Uterus (tissue), 2 donors: ENCODE results near the gene LGALS12.
"Not testable (repeated sequence)": the region's sequence is repeated elsewhere in the genome, so short reads cannot be mapped to it uniquely, and the experiment has no call there.

ENCODE experiments used
- POLR2A ChIP-seq, 2 donors: fragments of 450-650 bp; IDR thresholded peaks; one replicate each; pipeline ENCODE4 v1.6.1; 2016; ENCODE audit warnings: antibody characterized with exemption in 2 of 2, mild to moderate bottlenecking in 1 of 2, moderate library complexity in 1 of 2
- TF ChIP-seq, protein P1 (sequence below), 4 experiments: fragments of 200-600 bp in 2 of 4; fragments of 450-650 bp in 2 of 4; sonication (generic) in 2 of 4; IDR thresholded peaks; one replicate each; pipeline ENCODE4 v1.5.1; 2016 to 2019; ENCODE audit warnings: antibody characterized with exemption in 4 of 4, mild to moderate bottlenecking in 2 of 4, moderate library complexity in 1 of 4

DNA sequence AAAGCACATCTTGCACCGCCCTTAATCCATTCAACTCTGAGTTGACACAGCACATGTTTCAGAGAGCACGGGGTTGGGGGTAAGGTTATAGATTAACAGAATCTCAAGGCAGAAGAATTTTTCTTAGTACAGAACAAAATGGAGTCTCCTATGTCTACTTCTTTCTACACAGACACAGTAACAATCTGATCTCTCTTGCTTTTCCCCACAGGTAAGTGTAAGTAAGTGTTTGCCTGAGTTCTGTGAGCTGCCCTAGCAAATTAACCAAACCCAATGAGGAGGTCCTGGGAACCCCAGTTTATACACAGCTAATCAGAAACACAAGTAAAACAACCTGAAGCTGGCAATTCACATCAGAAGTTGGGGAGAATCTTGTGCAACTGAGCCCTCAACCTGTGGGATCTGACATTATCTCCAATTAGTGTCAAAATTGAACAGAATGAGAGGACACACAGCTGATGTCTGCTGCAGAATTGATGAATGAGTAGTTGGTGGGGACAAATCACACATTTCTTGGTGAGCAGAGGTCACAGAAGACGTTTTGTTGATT is 22.9 kb downstream of the LGALS12 start:
- TF ChIP-seq, protein P1, sequence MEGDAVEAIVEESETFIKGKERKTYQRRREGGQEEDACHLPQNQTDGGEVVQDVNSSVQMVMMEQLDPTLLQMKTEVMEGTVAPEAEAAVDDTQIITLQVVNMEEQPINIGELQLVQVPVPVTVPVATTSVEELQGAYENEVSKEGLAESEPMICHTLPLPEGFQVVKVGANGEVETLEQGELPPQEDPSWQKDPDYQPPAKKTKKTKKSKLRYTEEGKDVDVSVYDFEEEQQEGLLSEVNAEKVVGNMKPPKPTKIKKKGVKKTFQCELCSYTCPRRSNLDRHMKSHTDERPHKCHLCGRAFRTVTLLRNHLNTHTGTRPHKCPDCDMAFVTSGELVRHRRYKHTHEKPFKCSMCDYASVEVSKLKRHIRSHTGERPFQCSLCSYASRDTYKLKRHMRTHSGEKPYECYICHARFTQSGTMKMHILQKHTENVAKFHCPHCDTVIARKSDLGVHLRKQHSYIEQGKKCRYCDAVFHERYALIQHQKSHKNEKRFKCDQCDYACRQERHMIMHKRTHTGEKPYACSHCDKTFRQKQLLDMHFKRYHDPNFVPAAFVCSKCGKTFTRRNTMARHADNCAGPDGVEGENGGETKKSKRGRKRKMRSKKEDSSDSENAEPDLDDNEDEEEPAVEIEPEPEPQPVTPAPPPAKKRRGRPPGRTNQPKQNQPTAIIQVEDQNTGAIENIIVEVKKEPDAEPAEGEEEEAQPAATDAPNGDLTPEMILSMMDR (IDR thresholded peaks at IDR 0.05): not testable (repeated sequence)
- not testable (repeated sequence) for TF ChIP-seq POLR2A (IDR thresholded peaks at IDR 0.05)
